ENCODE data around the gene CA5A. TPM values are rescaled to one million over a fixed set of nuclear protein-coding genes. Genes with fewer than 3 reads are reported as not detected.
A peak's percentile ranks its signal among the peaks of the same experiment; 100 is the strongest.

The CA5A gene
- total and polyA plus RNA-seq, 7 donors = not detected

DNA sequence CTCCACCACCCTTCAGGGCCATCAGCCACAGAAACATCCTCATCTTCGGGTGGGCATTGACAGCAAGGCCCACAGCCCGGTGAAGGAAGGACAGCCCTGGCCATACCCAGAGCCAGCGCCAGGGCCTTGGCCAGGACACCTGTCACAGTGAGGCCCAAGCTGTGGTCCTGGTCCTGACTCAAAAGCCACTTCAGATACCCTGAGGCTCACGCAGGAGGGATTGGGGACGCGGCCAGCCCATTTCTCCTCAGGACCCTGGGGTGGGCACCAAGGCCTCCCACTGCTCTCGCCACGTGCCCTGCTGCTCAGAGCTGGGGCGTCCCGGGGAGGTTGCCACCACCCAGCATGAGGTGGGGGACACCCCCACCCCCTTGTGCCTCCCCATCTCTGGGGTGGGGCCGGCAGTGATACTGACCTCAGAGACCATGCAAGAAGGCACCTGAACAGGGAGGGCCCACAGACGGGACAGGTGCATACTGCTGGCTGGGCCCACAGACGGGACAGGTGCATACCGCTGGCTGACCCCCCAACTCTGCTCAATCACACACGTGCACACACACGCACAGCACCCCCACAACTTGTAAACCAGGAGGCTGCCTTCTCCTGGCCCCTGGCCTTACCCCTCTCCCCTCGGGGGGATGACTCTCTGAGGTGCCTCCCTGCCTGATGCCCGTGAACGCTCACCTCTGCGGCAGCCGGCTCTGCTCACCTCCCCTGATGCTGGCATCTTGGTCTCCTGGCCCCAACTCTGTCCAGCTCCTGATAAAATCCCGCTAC, 81.2 kb downstream of the CA5A start:
- H3K4me3 ChIP-seq = no peak overlapping the region
- H3K4me1 ChIP-seq = peaks cover 0 to 88% (median 82%) of the 10 kb centered on the region in 4 donors
- H3K9me3 ChIP-seq = no peaks in the 10 kb centered on the region
- no peak for DNase-seq
- 81 to 91% methylated on average over 22 of the region's 22 CpGs for whole genome bisulfite sequencing, 2 donors
- no peaks in the 10 kb centered on the region for H3K27me3 ChIP-seq
- H3K36me3 ChIP-seq = peaks cover 0 to 17% (median 2%) of the 10 kb centered on the region in 4 donors
- no peak for TF ChIP-seq EP300 (IDR thresholded peaks at IDR 0.05)
- TF ChIP-seq, protein P1, sequence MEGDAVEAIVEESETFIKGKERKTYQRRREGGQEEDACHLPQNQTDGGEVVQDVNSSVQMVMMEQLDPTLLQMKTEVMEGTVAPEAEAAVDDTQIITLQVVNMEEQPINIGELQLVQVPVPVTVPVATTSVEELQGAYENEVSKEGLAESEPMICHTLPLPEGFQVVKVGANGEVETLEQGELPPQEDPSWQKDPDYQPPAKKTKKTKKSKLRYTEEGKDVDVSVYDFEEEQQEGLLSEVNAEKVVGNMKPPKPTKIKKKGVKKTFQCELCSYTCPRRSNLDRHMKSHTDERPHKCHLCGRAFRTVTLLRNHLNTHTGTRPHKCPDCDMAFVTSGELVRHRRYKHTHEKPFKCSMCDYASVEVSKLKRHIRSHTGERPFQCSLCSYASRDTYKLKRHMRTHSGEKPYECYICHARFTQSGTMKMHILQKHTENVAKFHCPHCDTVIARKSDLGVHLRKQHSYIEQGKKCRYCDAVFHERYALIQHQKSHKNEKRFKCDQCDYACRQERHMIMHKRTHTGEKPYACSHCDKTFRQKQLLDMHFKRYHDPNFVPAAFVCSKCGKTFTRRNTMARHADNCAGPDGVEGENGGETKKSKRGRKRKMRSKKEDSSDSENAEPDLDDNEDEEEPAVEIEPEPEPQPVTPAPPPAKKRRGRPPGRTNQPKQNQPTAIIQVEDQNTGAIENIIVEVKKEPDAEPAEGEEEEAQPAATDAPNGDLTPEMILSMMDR (IDR thresholded peaks at IDR 0.05) = no peak
- TF ChIP-seq POLR2AphosphoS5 (IDR thresholded peaks at IDR 0.05) = no peak
- TF ChIP-seq POLR2A (IDR thresholded peaks at IDR 0.05) = no peak
- peak overlapping the region; percentile 72 to 87 (median 84) for H3K27ac ChIP-seq
- intact Hi-C loops (cut with DNase I) = loop anchor here (5.0 to 10.0 kb wide), 3 partner anchors 63 to 920 kb away; partner anchors contain the start of gene FBXO31

DNA sequence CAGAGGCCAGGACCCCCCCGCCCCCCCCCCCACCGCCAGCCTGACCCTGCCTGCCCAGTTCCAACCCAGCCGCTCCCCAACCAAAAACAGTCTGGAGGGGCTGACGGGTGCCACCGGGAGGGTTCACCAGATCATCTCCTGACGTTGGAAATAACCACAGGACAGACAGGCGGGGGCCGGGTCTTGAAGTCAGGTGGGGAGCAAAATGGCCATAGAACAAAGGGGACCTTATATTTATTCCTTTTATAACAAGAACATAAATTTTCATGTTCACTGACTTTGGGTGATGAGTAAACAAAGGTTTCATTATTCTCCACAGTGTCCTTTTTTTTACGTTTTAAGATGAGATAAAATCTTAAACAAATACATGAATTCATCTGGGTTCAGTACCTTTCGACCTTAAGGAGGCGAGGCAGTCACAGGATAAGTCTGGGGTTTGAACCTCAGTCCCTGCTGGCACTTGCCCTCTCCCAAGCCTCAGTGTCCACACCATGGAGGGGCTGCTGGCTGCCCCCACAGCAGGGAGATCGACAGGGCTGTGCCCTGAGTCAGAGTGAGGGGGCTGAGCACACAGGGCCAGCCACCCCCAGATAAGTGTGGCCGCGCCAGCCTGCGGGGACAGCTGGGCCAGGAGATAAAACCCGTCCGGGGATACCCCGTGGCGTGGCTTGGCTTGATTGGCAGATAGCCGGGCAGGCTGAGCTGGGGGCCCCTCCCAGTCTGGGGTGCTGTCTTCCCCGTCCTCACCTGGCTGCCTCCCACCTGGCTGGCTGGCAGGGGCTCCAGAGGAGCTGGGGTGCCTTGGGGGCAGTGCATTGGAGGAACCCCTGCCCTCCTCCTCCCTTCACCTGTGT, 82.0 kb downstream of the CA5A start:
- peak overlapping the region in 3 of 4 donors; percentile 24 to 34 (median 32) for H3K4me3 ChIP-seq
- 18 to 54% methylated on average over 21 of the region's 21 CpGs for WGBS, 2 donors

DNA sequence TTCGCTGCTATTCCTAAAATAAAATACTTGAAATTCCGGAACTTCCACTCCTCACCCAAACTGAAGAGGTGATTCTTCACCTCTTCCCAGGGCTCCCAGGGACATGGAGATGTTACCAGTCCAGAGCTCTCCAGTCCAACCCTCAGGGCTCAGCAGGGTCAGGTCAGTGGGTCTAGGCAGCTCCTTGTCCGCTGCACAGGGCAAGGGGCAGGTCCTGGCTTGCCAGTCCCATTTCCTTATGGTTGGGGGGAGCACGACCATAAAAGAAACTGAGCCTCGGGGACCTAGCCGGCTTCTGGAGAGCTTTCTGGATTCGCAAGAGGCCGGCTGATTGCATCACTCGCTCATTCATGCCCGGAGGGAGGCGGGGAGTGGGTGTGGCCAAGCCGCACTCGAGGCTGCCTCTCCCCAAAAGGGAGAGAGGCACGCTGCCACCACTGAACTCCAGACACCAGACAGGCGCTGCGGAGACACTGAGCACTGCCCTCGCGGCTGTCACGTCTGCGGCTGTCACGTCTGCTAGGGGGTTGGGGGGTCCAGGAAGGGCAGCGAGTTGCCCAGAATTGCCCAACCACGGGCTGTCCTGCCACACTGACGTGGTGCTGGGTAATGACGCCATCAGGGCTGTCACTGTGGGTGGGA, 82.8 kb downstream of the CA5A start:
- Histone ChIP-seq H3K36me3 (peaks cover 0 to 17% (median 2%) of the 10 kb centered on the region in 4 donors), H3K9me3 (no peaks in the 10 kb centered on the region), H3K27ac (peak overlapping the region; percentile 72 to 87 (median 84)), H3K4me3 (peak overlapping the region in 3 of 4 donors; percentile 24 to 34 (median 32)), H3K4me1 (peaks cover 0 to 80% (median 70%) of the 10 kb centered on the region in 4 donors), H3K27me3 (no peaks in the 10 kb centered on the region)
- intact Hi-C loops (cut with DNase I) = loop anchor here (2.0 to 10.0 kb wide), 4 partner anchors 61 to 921 kb away; partner anchors contain the start of gene FBXO31
- peak; percentile 77 to 94 (median 83) for TF ChIP-seq POLR2AphosphoS5 (IDR thresholded peaks at IDR 0.05)
- TF ChIP-seq POLR2A (IDR thresholded peaks at IDR 0.05) = peak; percentile 33 to 47
- peak in 3 of 4 donors; percentile 39 to 80 (median 71) for TF ChIP-seq EP300 (IDR thresholded peaks at IDR 0.05)
- TF ChIP-seq, protein P1 (IDR thresholded peaks at IDR 0.05) = no peak
- WGBS, 2 donors = 3 to 11% methylated on average over 25 of the region's 25 CpGs
- peak; percentile 98 for DNase-seq

More for the DNA sequence above, 82.0 kb downstream of the CA5A start:
- DNase-seq = no peak
- Histone ChIP-seq H3K4me1 (peaks cover 0 to 87% (median 78%) of the 10 kb centered on the region in 4 donors), H3K27ac (peak overlapping the region; percentile 72 to 87 (median 84)), H3K36me3 (peaks cover 0 to 17% (median 2%) of the 10 kb centered on the region in 4 donors), H3K27me3 (no peaks in the 10 kb centered on the region), H3K9me3 (no peaks in the 10 kb centered on the region)
- TF ChIP-seq POLR2AphosphoS5 (IDR thresholded peaks at IDR 0.05) (no peak), EP300 (IDR thresholded peaks at IDR 0.05) (no peak), POLR2A (IDR thresholded peaks at IDR 0.05) (no peak)
- TF ChIP-seq, protein P1 (IDR thresholded peaks at IDR 0.05) = no peak
- intact Hi-C loops (cut with DNase I) = loop anchor here (5.0 to 10.0 kb wide), 3 partner anchors 62 to 921 kb away; partner anchors contain the start of gene FBXO31

DNA sequence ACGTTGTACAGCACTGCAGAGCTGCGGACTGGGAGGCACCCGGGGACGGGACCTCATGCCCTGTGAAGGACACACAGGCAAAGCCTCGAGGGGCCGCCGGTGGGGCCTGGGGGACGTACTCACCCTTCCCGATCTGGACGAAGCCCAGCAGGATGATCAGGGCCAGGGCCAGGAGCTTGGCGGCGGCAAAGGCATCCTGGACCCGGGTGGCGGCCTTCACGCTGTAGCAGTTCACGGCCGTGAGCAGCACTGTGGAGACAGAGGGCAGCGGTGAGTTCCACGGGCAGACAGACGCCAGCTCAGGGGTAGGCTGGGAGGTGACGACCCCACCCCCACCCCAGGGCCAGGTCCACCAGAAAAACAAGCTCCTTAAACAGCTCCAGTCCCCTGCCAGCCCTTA, 84.7 kb downstream of the CA5A start:
- intact Hi-C loops (cut with DNase I) = loop anchor here (5.0 to 10.0 kb wide), 3 partner anchors 59 to 923 kb away; partner anchors contain the start of gene FBXO31
- H3K4me3 ChIP-seq = no peak overlapping the region
- no peak for DNase-seq
- peaks cover 0 to 17% (median 2%) of the 10 kb centered on the region in 4 donors for H3K36me3 ChIP-seq
- peak overlapping the region in 1 of 4 donors; percentile 87 for H3K27ac ChIP-seq
- no peaks in the 10 kb centered on the region for H3K27me3 ChIP-seq
- H3K9me3 ChIP-seq = no peaks in the 10 kb centered on the region
- 89% methylated on average over 21 of the region's 21 CpGs for WGBS, 2 donors
- H3K4me1 ChIP-seq = peaks cover 0 to 73% (median 58%) of the 10 kb centered on the region in 4 donors
- TF ChIP-seq EP300 (IDR thresholded peaks at IDR 0.05) = no peak
- TF ChIP-seq POLR2AphosphoS5 (IDR thresholded peaks at IDR 0.05) = no peak
- no peak for TF ChIP-seq POLR2A (IDR thresholded peaks at IDR 0.05)
- TF ChIP-seq, protein P1 (IDR thresholded peaks at IDR 0.05) = no peak

All from sigmoid colon (tissue), 7 donors.